ENCODE measurements around the gene APMAP. TPM values are rescaled to one million over a fixed set of nuclear protein-coding genes. Genes with fewer than 3 reads are reported as not detected.
"Not testable (repeated sequence)": the region's sequence is repeated elsewhere in the genome, so short reads cannot be mapped to it uniquely, and the experiment has no call there.

The APMAP gene
- total RNA-seq, 1 donor from 2014 or later, result 95.2 TPM

DNA sequence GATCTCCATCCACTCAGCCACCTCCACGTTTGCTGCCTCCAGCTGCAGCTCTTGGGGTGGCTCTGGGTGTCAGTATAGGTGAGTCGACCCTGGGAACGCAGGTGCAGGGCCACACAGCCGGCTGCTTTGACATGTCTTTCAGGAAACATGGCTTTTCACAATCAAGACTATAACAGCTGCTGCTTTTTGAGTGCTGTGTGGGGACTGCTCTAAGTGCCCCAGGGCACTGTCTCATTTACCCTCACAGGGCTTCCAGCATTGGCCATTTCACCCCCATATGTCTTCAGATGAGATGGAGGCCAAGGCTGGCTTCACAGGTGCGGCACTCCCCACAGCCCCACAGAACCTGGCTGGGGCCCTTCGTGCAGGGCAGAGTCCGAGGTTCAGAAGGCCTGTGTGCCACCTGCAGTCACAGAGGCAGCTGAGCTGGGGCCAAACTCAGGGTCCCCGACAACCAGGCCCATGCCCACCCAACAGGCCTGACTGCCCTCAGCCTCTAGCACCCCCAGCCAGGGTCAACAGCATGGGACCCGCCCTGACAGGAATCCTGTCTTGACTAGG, 58.4 kb downstream of the APMAP start:
- no peaks in the 10 kb centered on the region for H3K4me1 Mint-ChIP-seq (ENCODE audit: unreplicated experiment)
- H3K4me3 Mint-ChIP-seq (ENCODE audit: unreplicated experiment), result no peak overlapping the region
- H3K27ac Mint-ChIP-seq (ENCODE audit: unreplicated experiment), result no peak overlapping the region
- H3K27me3 Mint-ChIP-seq (ENCODE audit: unreplicated experiment), result peaks cover 6% of the 10 kb centered on the region
- H3K36me3 Mint-ChIP-seq (ENCODE audit: low read depth, unreplicated experiment), result peaks cover 5% of the 10 kb centered on the region
- H3K9me3 Mint-ChIP-seq (ENCODE audit: unreplicated experiment), result peaks cover 4% of the 10 kb centered on the region
- TF ChIP-seq CTCF (IDR thresholded peaks at IDR 0.05; ENCODE audit: unreplicated experiment), result no peak
- no peak for DNase-seq (ENCODE audit: low spot score)

DNA sequence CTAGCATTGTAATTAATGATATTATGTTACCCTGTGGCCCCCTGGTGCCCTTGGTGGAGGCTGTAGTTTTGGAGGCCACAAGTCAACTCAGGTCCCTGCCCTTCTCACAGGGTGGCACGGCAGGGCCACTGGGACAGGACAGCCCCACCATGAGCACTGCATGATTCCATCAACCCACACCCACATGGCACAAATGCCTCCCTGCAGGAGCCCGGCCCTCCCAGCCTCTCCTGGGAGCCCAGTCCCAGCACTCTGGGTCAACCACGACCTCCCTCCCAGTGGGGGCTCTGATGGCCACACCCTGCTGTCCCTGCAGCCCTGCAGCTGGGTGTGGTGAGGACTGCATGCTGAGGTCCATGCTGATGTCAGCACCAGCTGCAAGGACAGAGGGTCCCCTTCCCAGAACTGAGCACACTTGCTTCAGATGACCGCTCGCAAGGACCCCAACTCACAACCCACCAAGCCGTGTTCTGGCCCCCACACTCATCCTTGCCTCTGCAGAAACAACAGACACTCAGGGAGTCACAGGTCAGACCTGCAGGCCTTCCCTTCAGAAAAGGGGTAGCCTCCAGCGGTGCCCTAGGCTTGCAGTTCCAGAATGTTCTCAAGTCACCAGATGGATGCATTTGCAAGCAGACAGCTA, 59.2 kb downstream of the APMAP start:
- no peaks in the 10 kb centered on the region for H3K4me1 Mint-ChIP-seq (ENCODE audit: unreplicated experiment)
- peaks cover 6% of the 10 kb centered on the region for H3K27me3 Mint-ChIP-seq (ENCODE audit: unreplicated experiment)
- peaks cover 5% of the 10 kb centered on the region for H3K36me3 Mint-ChIP-seq (ENCODE audit: low read depth, unreplicated experiment)
- H3K27ac Mint-ChIP-seq (ENCODE audit: unreplicated experiment), result no peak overlapping the region
- no peak for TF ChIP-seq CTCF (IDR thresholded peaks at IDR 0.05; ENCODE audit: unreplicated experiment)
- H3K4me3 Mint-ChIP-seq (ENCODE audit: unreplicated experiment), result no peak overlapping the region
- DNase-seq (ENCODE audit: low spot score), result no peak
- H3K9me3 Mint-ChIP-seq (ENCODE audit: unreplicated experiment), result peaks cover 4% of the 10 kb centered on the region

DNA sequence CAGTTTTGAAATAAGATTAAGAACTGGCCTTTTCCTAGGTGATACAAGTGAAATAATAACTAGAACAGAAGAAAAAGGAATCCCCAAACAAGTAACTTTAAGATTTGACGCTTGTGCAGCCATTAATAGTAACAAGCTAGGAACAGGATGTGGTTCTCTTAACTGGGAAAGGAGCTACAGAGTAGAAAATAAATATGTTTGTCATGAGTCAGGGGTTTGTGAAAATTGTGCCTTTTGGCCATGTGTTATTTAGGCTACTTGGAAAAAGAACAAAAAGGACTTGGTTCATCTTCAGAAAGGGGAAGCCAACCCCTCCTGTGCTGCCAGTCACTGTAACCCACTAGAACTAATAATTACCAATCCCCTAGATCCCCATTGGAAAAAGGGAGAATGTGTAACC, 60.7 kb downstream of the APMAP start:
- not testable (repeated sequence) for H3K27ac Mint-ChIP-seq (ENCODE audit: unreplicated experiment); H3K4me1 Mint-ChIP-seq (ENCODE audit: unreplicated experiment); H3K4me3 Mint-ChIP-seq (ENCODE audit: unreplicated experiment); H3K27me3 Mint-ChIP-seq (ENCODE audit: unreplicated experiment); H3K36me3 Mint-ChIP-seq (ENCODE audit: low read depth, unreplicated experiment); DNase-seq (ENCODE audit: low spot score); H3K9me3 Mint-ChIP-seq (ENCODE audit: unreplicated experiment)

GRCh38 chr20:24930724-24931688, 61.5 kb downstream of the APMAP start:
- not testable (repeated sequence) for H3K4me3 Mint-ChIP-seq (ENCODE audit: unreplicated experiment); DNase-seq (ENCODE audit: low spot score); H3K4me1 Mint-ChIP-seq (ENCODE audit: unreplicated experiment); H3K27me3 Mint-ChIP-seq (ENCODE audit: unreplicated experiment); H3K36me3 Mint-ChIP-seq (ENCODE audit: low read depth, unreplicated experiment); H3K27ac Mint-ChIP-seq (ENCODE audit: unreplicated experiment); H3K9me3 Mint-ChIP-seq (ENCODE audit: unreplicated experiment)
- peak; percentile 44 for TF ChIP-seq CTCF (IDR thresholded peaks at IDR 0.05; ENCODE audit: unreplicated experiment)

DNA sequence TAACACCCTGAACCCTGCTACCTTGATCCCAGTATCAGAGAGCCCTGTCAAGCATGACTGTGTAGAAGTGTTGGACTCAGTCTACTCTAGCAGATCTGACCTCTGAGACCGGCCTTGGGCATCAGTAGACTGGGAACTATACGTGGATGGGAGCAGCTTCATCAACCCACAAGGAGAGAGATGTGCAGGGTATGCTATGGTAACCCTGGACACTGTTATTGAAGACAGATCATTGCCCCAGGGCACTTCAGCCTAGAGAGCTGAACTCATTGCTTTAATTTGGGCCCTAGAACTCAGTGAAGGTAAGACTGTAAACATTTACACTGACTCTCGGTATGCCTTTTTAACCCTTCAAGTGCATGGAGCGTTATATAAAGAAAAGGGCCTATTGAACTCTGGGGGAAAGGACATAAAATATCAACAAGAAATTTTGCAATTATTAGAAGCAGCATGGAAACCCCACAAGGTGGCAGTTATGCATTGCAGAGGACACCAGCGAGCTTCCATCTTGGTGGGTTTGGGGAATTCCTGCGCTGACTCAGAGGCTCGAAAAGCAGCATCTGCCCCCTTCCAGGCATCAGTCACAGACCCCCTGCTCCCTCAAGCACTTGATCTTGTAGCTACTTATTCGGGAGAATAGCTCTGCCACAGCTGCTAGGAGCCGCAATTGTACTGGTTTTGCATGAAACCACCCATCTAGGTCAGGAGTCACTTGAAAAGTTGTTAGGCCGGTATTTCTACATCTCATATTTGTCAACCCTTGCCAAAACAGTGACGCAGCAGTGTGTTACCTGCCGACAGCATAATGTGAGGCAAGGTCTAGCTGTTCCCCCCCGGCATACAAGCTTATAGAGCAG, 62.5 kb downstream of the APMAP start:
- H3K27me3 Mint-ChIP-seq (ENCODE audit: unreplicated experiment); H3K9me3 Mint-ChIP-seq (ENCODE audit: unreplicated experiment); H3K36me3 Mint-ChIP-seq (ENCODE audit: low read depth, unreplicated experiment); H3K27ac Mint-ChIP-seq (ENCODE audit: unreplicated experiment); DNase-seq (ENCODE audit: low spot score); H3K4me1 Mint-ChIP-seq (ENCODE audit: unreplicated experiment); H3K4me3 Mint-ChIP-seq (ENCODE audit: unreplicated experiment): not testable (repeated sequence)

DNA sequence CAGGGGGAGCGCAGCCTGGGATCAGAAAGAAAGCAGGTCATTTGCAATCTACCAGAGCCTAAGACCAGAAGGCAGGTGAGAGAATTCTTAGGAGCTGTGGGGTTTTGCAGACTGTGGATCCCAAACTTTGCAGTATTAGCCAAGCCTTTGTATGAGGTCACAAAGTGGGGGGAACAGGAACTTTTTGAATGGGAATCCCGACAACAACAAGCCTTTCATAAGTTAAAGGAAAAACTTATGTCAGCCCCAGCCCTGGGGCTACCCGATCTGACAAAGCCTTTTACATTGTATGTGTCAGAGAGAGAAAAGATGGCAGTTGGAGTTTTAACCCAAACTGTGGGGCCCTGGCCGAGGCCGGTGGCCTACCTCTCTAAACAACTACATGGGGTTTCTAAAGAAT, 63.3 kb downstream of the APMAP start:
- not testable (repeated sequence) for H3K4me3 Mint-ChIP-seq (ENCODE audit: unreplicated experiment); H3K36me3 Mint-ChIP-seq (ENCODE audit: low read depth, unreplicated experiment); H3K9me3 Mint-ChIP-seq (ENCODE audit: unreplicated experiment); H3K27ac Mint-ChIP-seq (ENCODE audit: unreplicated experiment); H3K27me3 Mint-ChIP-seq (ENCODE audit: unreplicated experiment); H3K4me1 Mint-ChIP-seq (ENCODE audit: unreplicated experiment); DNase-seq (ENCODE audit: low spot score)

GRCh38 chr20:24920706-24921105, 71.8 kb downstream of the APMAP start:
- not testable (repeated sequence) for H3K4me3 Mint-ChIP-seq (ENCODE audit: unreplicated experiment); H3K9me3 Mint-ChIP-seq (ENCODE audit: unreplicated experiment); DNase-seq (ENCODE audit: low spot score); H3K27me3 Mint-ChIP-seq (ENCODE audit: unreplicated experiment); H3K27ac Mint-ChIP-seq (ENCODE audit: unreplicated experiment); H3K4me1 Mint-ChIP-seq (ENCODE audit: unreplicated experiment); H3K36me3 Mint-ChIP-seq (ENCODE audit: low read depth, unreplicated experiment)

DNA sequence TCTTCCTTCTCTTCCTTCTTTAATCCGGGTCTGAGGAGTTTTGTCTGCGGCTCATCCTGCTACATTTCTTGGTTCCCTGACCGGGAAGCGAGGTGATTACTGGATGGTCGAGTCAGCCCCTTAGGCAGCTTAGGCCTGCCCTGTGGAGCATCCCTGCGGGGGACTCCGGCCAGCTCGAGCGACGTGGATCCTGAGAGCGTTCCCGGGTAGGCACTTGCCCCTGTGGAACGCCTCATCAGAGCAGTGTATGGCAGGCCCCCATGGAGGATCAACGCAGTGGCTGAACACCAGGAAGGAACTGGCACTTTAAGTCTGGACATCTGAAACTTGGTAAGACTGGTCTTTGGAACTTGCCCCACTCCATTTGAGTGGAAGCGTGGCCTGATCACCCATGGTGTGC, 72.9 kb downstream of the APMAP start:
- H3K4me3 Mint-ChIP-seq (ENCODE audit: unreplicated experiment); H3K27ac Mint-ChIP-seq (ENCODE audit: unreplicated experiment); H3K4me1 Mint-ChIP-seq (ENCODE audit: unreplicated experiment); DNase-seq (ENCODE audit: low spot score); H3K27me3 Mint-ChIP-seq (ENCODE audit: unreplicated experiment); H3K36me3 Mint-ChIP-seq (ENCODE audit: low read depth, unreplicated experiment); H3K9me3 Mint-ChIP-seq (ENCODE audit: unreplicated experiment): not testable (repeated sequence)
